Mesenchymal stem cell (in vitro differentiated cells and primary cell): ENCODE measurements around the gene FLT4.

Experiments
- DNase-seq: peaks from one replicate; pipeline ENCODE4 v3.0.0-alpha.2; 2013
- H2AFZ ChIP-seq: one replicate; pipeline ENCODE4 v1.6.1; 2013; ENCODE audit warnings: low read depth, mild to moderate bottlenecking, control low read depth, inconsistent platforms, low read length, moderate library complexity
- H2AK5ac ChIP-seq: 2 replicates; pipeline ENCODE4 v1.6.1; 2013; ENCODE audit warnings: low read length, moderate library complexity, mild to moderate bottlenecking, inconsistent platforms; ENCODE audit not compliant: severe bottlenecking
- H2BK120ac ChIP-seq: one replicate; pipeline ENCODE4 v1.6.1; 2013; ENCODE audit warnings: low read depth, mild to moderate bottlenecking, inconsistent platforms, low read length, moderate library complexity
- H2BK12ac ChIP-seq, 2 experiments: one replicate each; pipeline ENCODE4 v1.6.1; 2013; ENCODE audit warnings: inconsistent platforms in 2 of 2, low read length in 2 of 2, mild to moderate bottlenecking in 2 of 2, moderate library complexity in 2 of 2, control low read depth in 1 of 2
- H2BK15ac ChIP-seq: one replicate; pipeline ENCODE4 v1.6.1; 2013; ENCODE audit warnings: mild to moderate bottlenecking, low read depth, inconsistent platforms; ENCODE audit not compliant: poor library complexity, severe bottlenecking
- H2BK5ac ChIP-seq: 2 replicates; pipeline ENCODE4 v1.6.1; 2013; ENCODE audit warnings: low read depth, mild to moderate bottlenecking, low read length, control low read depth, inconsistent platforms; ENCODE audit not compliant: poor library complexity, severe bottlenecking
- H3K14ac ChIP-seq, 2 experiments: one replicate each; pipeline ENCODE4 v1.6.1; 2013; ENCODE audit warnings: inconsistent platforms in 2 of 2, low read length in 2 of 2, control low read depth in 1 of 2, mild to moderate bottlenecking in 1 of 2, moderate library complexity in 1 of 2
- H3K18ac ChIP-seq, 2 experiments: one replicate each; pipeline ENCODE4 v1.6.1; 2013; ENCODE audit warnings: inconsistent platforms in 2 of 2, low read length in 2 of 2, control low read depth in 1 of 2, low read depth in 1 of 2, mild to moderate bottlenecking in 1 of 2
- H3K23ac ChIP-seq, 2 experiments: one replicate each; pipeline ENCODE4 v1.6.1; 2013; ENCODE audit warnings: inconsistent platforms in 2 of 2, low read length in 2 of 2, mild to moderate bottlenecking in 2 of 2, moderate library complexity in 2 of 2, control low read depth in 1 of 2
- H3K27ac ChIP-seq: 2 replicates; pipeline ENCODE4 v1.5.1; 2013; ENCODE audit warnings: mild to moderate bottlenecking, moderate library complexity, low read length, control low read depth, inconsistent platforms; ENCODE audit not compliant: poor library complexity, severe bottlenecking
- H3K27me3 ChIP-seq, 2 experiments: 2 replicates each; pipeline versions ENCODE4 v1.6.1 to v1.7.0; 2013; ENCODE audit warnings: low read length in 2 of 2, mild to moderate bottlenecking in 2 of 2, moderate library complexity in 2 of 2, control low read depth in 1 of 2, inconsistent platforms in 1 of 2; ENCODE audit not compliant: control insufficient read depth in 1 of 2, insufficient read depth in 1 of 2
- H3K36me3 ChIP-seq, 2 experiments: 2 replicates each; pipeline versions ENCODE4 v1.6.1 to v1.7.0; 2013; ENCODE audit warnings: low read length in 2 of 2, control low read depth in 1 of 2, inconsistent platforms in 1 of 2, low read depth in 1 of 2, mild to moderate bottlenecking in 1 of 2; ENCODE audit not compliant: insufficient read depth in 2 of 2, control insufficient read depth in 1 of 2
- H3K4ac ChIP-seq, 2 experiments: one replicate each; pipeline ENCODE4 v1.6.1; 2013; ENCODE audit warnings: inconsistent platforms in 2 of 2, low read length in 2 of 2, mild to moderate bottlenecking in 2 of 2, moderate library complexity in 2 of 2, control low read depth in 1 of 2, low read depth in 1 of 2
- H3K4me1 ChIP-seq: 2 replicates; pipeline ENCODE4 v1.6.1; 2013; ENCODE audit warnings: low read depth, low read length, control low read depth; ENCODE audit not compliant: control insufficient read depth, insufficient read depth
- H3K4me2 ChIP-seq: 2 replicates; pipeline ENCODE4 v1.6.1; 2013; ENCODE audit warnings: low read length, mild to moderate bottlenecking, inconsistent platforms; ENCODE audit not compliant: poor library complexity, severe bottlenecking
- H3K4me3 ChIP-seq, 2 experiments: 2 replicates each; pipeline versions ENCODE4 v1.5.1 to v1.7.0; 2013; ENCODE audit warnings: low read length in 2 of 2, mild to moderate bottlenecking in 2 of 2, control low read depth in 1 of 2, low read depth in 1 of 2; ENCODE audit not compliant: insufficient read depth in 1 of 2
- H3K79me1 ChIP-seq: replicated peaks from 2 replicates; pipeline ENCODE4 v1.6.1; 2013; ENCODE audit warnings: mild to moderate bottlenecking, control low read depth, low read length, inconsistent platforms; ENCODE audit not compliant: poor library complexity, severe bottlenecking
- H3K9ac ChIP-seq: 2 replicates; pipeline ENCODE4 v1.7.0; 2013; ENCODE audit warnings: mild to moderate bottlenecking, low read length, moderate library complexity
- H3K9me3 ChIP-seq: 2 replicates; pipeline ENCODE4 v1.7.0; 2013; ENCODE audit warnings: mild to moderate bottlenecking, low read length; ENCODE audit not compliant: control insufficient read depth
- H4K8ac ChIP-seq: one replicate; pipeline ENCODE4 v1.6.1; 2013; ENCODE audit warnings: inconsistent platforms, mild to moderate bottlenecking, low read length, moderate library complexity
- H4K91ac ChIP-seq: one replicate; pipeline ENCODE4 v1.6.1; 2013; ENCODE audit warnings: mild to moderate bottlenecking, low read length, inconsistent platforms
- WGBS: methylation state at CpG from one replicate; pipeline ENCODE4 v1.1.7; 2013; ENCODE audit warnings: mixed read lengths; 5-methylcytosine and 5-hydroxymethylcytosine counted together

FLT4 gene

GRCh38 chr5:180593446-180594206, 55.8 kb downstream of the FLT4 start:
- H3K4ac ChIP-seq: no peak overlapping the region
- no peak overlapping the region for H3K4me3 ChIP-seq
- H3K4me1 ChIP-seq: peaks cover 20% of the 10 kb centered on the region
- no peak overlapping the region for H3K23ac ChIP-seq
- no peak overlapping the region for H2BK12ac ChIP-seq
- H2BK15ac ChIP-seq: no peak overlapping the region
- H4K8ac ChIP-seq: no peak overlapping the region
- no peak overlapping the region for H3K14ac ChIP-seq
- H3K4me2 ChIP-seq: no peak overlapping the region
- peaks cover 43 to 71% of the 10 kb centered on the region in 2 experiments for H3K27me3 ChIP-seq
- H4K91ac ChIP-seq: no peak overlapping the region
- H2BK5ac ChIP-seq: no peak overlapping the region
- H2BK120ac ChIP-seq: no peak overlapping the region
- no peak for DNase-seq
- WGBS: 94% methylated on average over 19 of the region's 19 CpGs
- H3K79me1 ChIP-seq: no peaks in the 10 kb centered on the region
- no peaks in the 10 kb centered on the region for H3K9me3 ChIP-seq
- no peak overlapping the region for H2AK5ac ChIP-seq
- no peak overlapping the region for H3K18ac ChIP-seq
- no peak overlapping the region for H3K9ac ChIP-seq
- H3K36me3 ChIP-seq: no peaks in the 10 kb centered on the region
- H2AFZ ChIP-seq: no peak overlapping the region
- no peak overlapping the region for H3K27ac ChIP-seq

- Histone ChIP-seq H3K36me3 (no peaks in the 10 kb centered on the region), H2BK12ac (no peak overlapping the region), H3K14ac (no peak overlapping the region), H3K23ac (no peak overlapping the region), H2BK5ac (no peak overlapping the region), H2BK120ac (no peak overlapping the region), H2AFZ (no peak overlapping the region), H3K27ac (no peak overlapping the region), H3K4me1 (peaks cover 20% of the 10 kb centered on the region), H4K91ac (no peak overlapping the region), H3K79me1 (no peaks in the 10 kb centered on the region), H3K4ac (no peak overlapping the region), H3K4me3 (no peak overlapping the region), H3K4me2 (no peak overlapping the region), H2BK15ac (no peak overlapping the region), H4K8ac (no peak overlapping the region), H3K18ac (no peak overlapping the region), H3K9me3 (no peaks in the 10 kb centered on the region), H3K27me3 (peaks cover 54 to 67% of the 10 kb centered on the region in 2 experiments), H2AK5ac (no peak overlapping the region), H3K9ac (no peak overlapping the region)
- DNase-seq: no peak
- WGBS: 72% methylated on average over 9 of the region's 10 CpGs
Measured at GRCh38 chr5:180592176-180592575, 57.2 kb downstream of the FLT4 start.

- H3K14ac ChIP-seq: no peak within 1 kb of the TSS
- no peak within 1 kb of the TSS for H2AFZ ChIP-seq
- no peaks in the 10 kb centered on the region for H3K79me1 ChIP-seq
- no peaks in the 10 kb centered on the region for H3K9me3 ChIP-seq
- no peak within 1 kb of the TSS for H3K27ac ChIP-seq
- no peak within 1 kb of the TSS for H2BK12ac ChIP-seq
- no peak within 1 kb of the TSS for H3K4ac ChIP-seq
- H3K23ac ChIP-seq: no peak within 1 kb of the TSS
- no peak within 1 kb of the TSS for H2BK120ac ChIP-seq
- H4K8ac ChIP-seq: no peak within 1 kb of the TSS
- H2BK15ac ChIP-seq: no peak within 1 kb of the TSS
- no peak within 1 kb of the TSS for H3K9ac ChIP-seq
- peak within 1 kb of the TSS in 1 of 2 experiments; percentile 20 for H3K4me3 ChIP-seq
- H3K4me1 ChIP-seq: peaks cover 20% of the 10 kb centered on the region
- no peak within 1 kb of the TSS for H4K91ac ChIP-seq
- H3K27me3 ChIP-seq: peaks cover 58 to 63% of the 10 kb centered on the region in 2 experiments
- H3K36me3 ChIP-seq: no peaks in the 10 kb centered on the region
- H3K18ac ChIP-seq: no peak within 1 kb of the TSS
- no peak within 1 kb of the TSS for H2AK5ac ChIP-seq
- 10% methylated on average over 60 of the region's 60 CpGs for WGBS
- DNase-seq: no peak
- no peak within 1 kb of the TSS for H2BK5ac ChIP-seq
- H3K4me2 ChIP-seq: peak within 1 kb of the TSS; percentile 60
Measured at GRCh38 chr5:180591311-180591887, 58.0 kb downstream of the FLT4 start, which contains the start of gene SCGB3A1. SCGB3A1 (minus strand) TSS chr5:180591499; CDS start chr5:180591462, 37 bp downstream.

- no peak overlapping the region for H2BK15ac ChIP-seq
- H3K27me3 ChIP-seq: peaks cover 58 to 63% of the 10 kb centered on the region in 2 experiments
- no peak overlapping the region for H3K18ac ChIP-seq
- no peak overlapping the region for H2BK120ac ChIP-seq
- H2AFZ ChIP-seq: no peak overlapping the region
- no peak overlapping the region for H3K9ac ChIP-seq
- no peak overlapping the region for H2BK12ac ChIP-seq
- H3K14ac ChIP-seq: no peak overlapping the region
- no peaks in the 10 kb centered on the region for H3K36me3 ChIP-seq
- no peak overlapping the region for H2AK5ac ChIP-seq
- no peak overlapping the region for H4K91ac ChIP-seq
- H3K9me3 ChIP-seq: no peaks in the 10 kb centered on the region
- peaks cover 20% of the 10 kb centered on the region for H3K4me1 ChIP-seq
- 5% methylated on average over 52 of the region's 63 CpGs for WGBS
- H3K4me2 ChIP-seq: peak overlapping the region; percentile 60
- H4K8ac ChIP-seq: no peak overlapping the region
- no peak overlapping the region for H3K4ac ChIP-seq
- H3K27ac ChIP-seq: no peak overlapping the region
- DNase-seq: no peak
- H2BK5ac ChIP-seq: no peak overlapping the region
- H3K23ac ChIP-seq: no peak overlapping the region
- peak overlapping the region in 1 of 2 experiments; percentile 20 for H3K4me3 ChIP-seq
- H3K79me1 ChIP-seq: no peaks in the 10 kb centered on the region
Measured at GRCh38 chr5:180590543-180591310, 58.7 kb downstream of the FLT4 start.
